Karpas-422 (cell line): ENCODE results near the gene FOXK1. TPM values are rescaled to one million over a fixed set of nuclear protein-coding genes. Genes with fewer than 3 reads are reported as not detected.

ENCODE experiments used
- DNase-seq: peaks from one replicate; pipeline ENCODE4 v3.0.0-alpha.2; 2015
- H2AFZ ChIP-seq: fragments of 200-600 bp; sonication (generic); 2 replicates; pipeline ENCODE4 v1.6.1; 2014; ENCODE audit warnings: antibody characterized with exemption, low read length, mixed read lengths
- H3K27ac ChIP-seq: fragments of 200-600 bp; sonication (generic); 2 replicates; pipeline ENCODE4 v1.5.1; 2014; ENCODE audit warnings: mild to moderate bottlenecking, low read length, moderate library complexity
- H3K27me3 ChIP-seq: fragments of 200-600 bp; sonication (generic); 2 replicates; pipeline ENCODE4 v1.6.1; 2014; ENCODE audit warnings: low read length, mixed read lengths
- H3K36me3 ChIP-seq: fragments of 200-600 bp; sonication (generic); 2 replicates; pipeline ENCODE4 v1.6.1; 2014; ENCODE audit warnings: low read length, mixed read lengths; ENCODE audit not compliant: insufficient read depth
- H3K4me1 ChIP-seq: fragments of 200-600 bp; sonication (generic); 2 replicates; pipeline ENCODE4 v1.6.1; 2014; ENCODE audit warnings: mild to moderate bottlenecking, low read length, mixed read lengths
- H3K4me2 ChIP-seq: fragments of 200-600 bp; sonication (generic); 2 replicates; pipeline ENCODE4 v1.6.1; 2014; ENCODE audit warnings: low read length, low read depth, mild to moderate bottlenecking; ENCODE audit not compliant: poor library complexity, severe bottlenecking
- H3K4me3 ChIP-seq: fragments of 200-600 bp; sonication (generic); 2 replicates; pipeline ENCODE4 v1.5.1; 2014; ENCODE audit warnings: mild to moderate bottlenecking, antibody characterized with exemption, low read length, mixed read lengths
- H3K79me2 ChIP-seq: fragments of 200-600 bp; sonication (generic); 2 replicates; pipeline ENCODE4 v1.6.1; 2014; ENCODE audit warnings: mild to moderate bottlenecking, low read length, mixed read lengths
- H3K9ac ChIP-seq: fragments of 200-600 bp; sonication (generic); 2 replicates; pipeline ENCODE4 v1.6.0; 2014; ENCODE audit warnings: low read length
- H3K9me2 ChIP-seq: fragments of 200-600 bp; sonication (generic), shearing (Covaris generic); replicated peaks from 2 replicates; pipeline ENCODE4 v1.6.0; 2014; ENCODE audit warnings: mild to moderate bottlenecking, low read length, moderate library complexity; ENCODE audit not compliant: insufficient read depth
- H3K9me3 ChIP-seq: fragments of 300-700, 200-600 bp; sonication (generic); 2 replicates; pipeline ENCODE4 v1.6.1; 2014; ENCODE audit warnings: low read length, mixed read lengths
- H4K20me1 ChIP-seq: fragments of 200-600 bp; sonication (generic); 2 replicates; pipeline ENCODE4 v1.6.1; 2014; ENCODE audit warnings: mild to moderate bottlenecking, antibody characterized with exemption, low read length, low read depth; ENCODE audit not compliant: insufficient read depth
- total RNA-seq: library from RNA; depleted of rRNA; stranded (reverse); fragments of >200 nt; shearing (Covaris generic); gene quantifications from 2 replicates; pipeline ENCODE4 v1.2.3, GENCODE V29; 2014; ENCODE audit warnings: low replicate concordance

FOXK1 gene
- total RNA-seq, 1 experiment from 2014 or later = 20.3 TPM

DNA sequence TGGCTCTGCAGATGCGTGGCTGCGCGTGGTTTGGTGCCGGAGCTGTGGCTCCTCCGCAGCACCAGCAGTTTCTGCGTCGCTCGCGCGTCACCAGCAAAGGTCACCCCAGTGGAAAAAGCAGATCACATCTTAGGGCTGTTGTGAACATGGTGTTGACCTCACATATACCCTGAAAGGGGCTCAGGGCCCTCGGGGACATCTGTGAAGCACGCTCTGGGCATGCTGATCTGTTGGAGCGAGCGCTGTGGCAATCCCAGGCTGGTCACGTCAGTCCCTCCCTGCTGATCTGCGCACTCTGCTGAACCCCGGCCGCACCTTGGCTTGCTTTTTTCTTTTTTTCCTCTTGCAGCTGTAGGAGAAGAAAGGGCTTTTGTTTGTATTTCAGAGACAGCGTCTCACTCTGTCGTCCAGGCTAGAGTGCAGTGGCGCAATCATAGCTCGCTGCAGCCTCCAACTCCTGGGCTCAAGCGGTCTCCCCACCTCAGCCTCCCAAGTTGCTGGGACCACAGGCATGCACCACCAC lies 60.0 kb downstream of the FOXK1 start:
- Histone ChIP-seq H3K9me2 (no peaks in the 10 kb centered on the region), H4K20me1 (peaks cover 4% of the 10 kb centered on the region; the same call in 1 of the 2 replicates), H3K27me3 (no peaks in the 10 kb centered on the region), H3K9ac (no peak overlapping the region), H2AFZ (no peak overlapping the region), H3K4me2 (no peak overlapping the region), H3K36me3 (0 out of 2 replicates have a peak, but pooled peaks cover 4% of the 10 kb centered on the region), H3K27ac (no peak overlapping the region), H3K4me3 (no peak overlapping the region), H3K9me3 (no peaks in the 10 kb centered on the region), H3K79me2 (peaks cover 79% of the 10 kb centered on the region), H3K4me1 (peaks cover 31% of the 10 kb centered on the region)
- DNase-seq = no peak

GRCh38 chr7:4742852-4743251 lies 60.8 kb downstream of the FOXK1 start:
- no peak overlapping the region for H3K4me2 ChIP-seq
- peaks cover 4% of the 10 kb centered on the region; the same call in 1 of the 2 replicates for H4K20me1 ChIP-seq
- 0 out of 2 replicates have a peak, but pooled peaks cover 4% of the 10 kb centered on the region for H3K36me3 ChIP-seq
- no peak for DNase-seq
- H3K4me1 ChIP-seq = peaks cover 31% of the 10 kb centered on the region
- no peaks in the 10 kb centered on the region for H3K9me2 ChIP-seq
- H3K9me3 ChIP-seq = no peaks in the 10 kb centered on the region
- no peak overlapping the region for H3K4me3 ChIP-seq
- no peak overlapping the region for H3K9ac ChIP-seq
- H3K27ac ChIP-seq = no peak overlapping the region
- no peak overlapping the region for H2AFZ ChIP-seq
- peaks cover 78% of the 10 kb centered on the region for H3K79me2 ChIP-seq
- H3K27me3 ChIP-seq = no peaks in the 10 kb centered on the region

DNA sequence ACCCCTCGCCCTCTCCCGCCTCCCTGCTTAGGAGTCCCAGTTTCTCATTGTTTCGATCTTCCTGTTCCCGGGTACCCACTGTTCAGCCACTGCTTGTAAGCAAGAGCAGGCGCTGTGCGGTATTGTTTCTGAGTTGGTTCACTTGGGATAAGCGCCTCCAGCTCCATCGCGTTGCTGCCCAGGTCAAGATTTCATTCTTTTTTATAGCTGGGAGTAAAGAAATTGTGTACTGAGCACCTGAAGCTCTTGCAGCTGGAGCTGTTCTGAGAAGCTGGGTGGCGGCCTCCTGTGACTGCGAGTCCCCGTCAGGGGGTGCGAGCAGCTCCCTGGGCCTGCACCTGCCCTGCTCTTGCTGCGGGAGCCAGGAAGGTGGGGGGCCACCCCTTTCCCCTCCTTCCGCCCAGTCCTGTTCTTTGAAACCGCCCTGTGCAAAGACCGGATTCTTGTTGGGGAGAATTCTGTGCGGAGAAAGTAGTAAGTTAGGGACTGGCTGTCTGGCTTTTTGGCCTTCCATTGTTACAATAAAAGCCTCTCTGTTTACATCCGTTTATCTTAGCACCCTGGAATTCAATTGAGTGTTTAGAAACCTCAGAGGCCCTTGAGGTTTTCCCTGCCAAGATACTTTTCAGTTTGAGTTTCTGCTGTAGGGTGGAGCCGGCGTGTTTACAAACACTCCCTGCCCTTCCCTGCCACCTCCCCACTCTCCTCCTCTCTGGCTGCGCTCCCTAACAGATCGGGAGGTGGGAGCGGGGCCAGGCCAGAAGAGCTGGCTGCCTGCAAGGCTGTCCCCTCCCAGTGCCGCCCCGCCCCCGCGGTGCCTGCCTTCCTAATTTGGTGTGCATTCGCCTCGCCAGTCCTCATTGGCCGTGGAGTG lies 62.5 kb downstream of the FOXK1 start:
- peak overlapping the region; percentile 80 for H3K27ac ChIP-seq
- H4K20me1 ChIP-seq = peaks cover 4% of the 10 kb centered on the region; the same call in 1 of the 2 replicates
- H3K4me1 ChIP-seq = peaks cover 31% of the 10 kb centered on the region
- DNase-seq = peak; percentile 83
- H3K4me2 ChIP-seq = peak overlapping the region; percentile 82
- no peaks in the 10 kb centered on the region for H3K9me2 ChIP-seq
- H2AFZ ChIP-seq = no peak overlapping the region
- H3K36me3 ChIP-seq = 0 out of 2 replicates have a peak, but pooled peaks cover 4% of the 10 kb centered on the region
- H3K79me2 ChIP-seq = peaks cover 80% of the 10 kb centered on the region
- peak overlapping the region; percentile 64 for H3K4me3 ChIP-seq
- no peaks in the 10 kb centered on the region for H3K27me3 ChIP-seq
- peak overlapping the region; percentile 71 for H3K9ac ChIP-seq
- no peaks in the 10 kb centered on the region for H3K9me3 ChIP-seq

DNA sequence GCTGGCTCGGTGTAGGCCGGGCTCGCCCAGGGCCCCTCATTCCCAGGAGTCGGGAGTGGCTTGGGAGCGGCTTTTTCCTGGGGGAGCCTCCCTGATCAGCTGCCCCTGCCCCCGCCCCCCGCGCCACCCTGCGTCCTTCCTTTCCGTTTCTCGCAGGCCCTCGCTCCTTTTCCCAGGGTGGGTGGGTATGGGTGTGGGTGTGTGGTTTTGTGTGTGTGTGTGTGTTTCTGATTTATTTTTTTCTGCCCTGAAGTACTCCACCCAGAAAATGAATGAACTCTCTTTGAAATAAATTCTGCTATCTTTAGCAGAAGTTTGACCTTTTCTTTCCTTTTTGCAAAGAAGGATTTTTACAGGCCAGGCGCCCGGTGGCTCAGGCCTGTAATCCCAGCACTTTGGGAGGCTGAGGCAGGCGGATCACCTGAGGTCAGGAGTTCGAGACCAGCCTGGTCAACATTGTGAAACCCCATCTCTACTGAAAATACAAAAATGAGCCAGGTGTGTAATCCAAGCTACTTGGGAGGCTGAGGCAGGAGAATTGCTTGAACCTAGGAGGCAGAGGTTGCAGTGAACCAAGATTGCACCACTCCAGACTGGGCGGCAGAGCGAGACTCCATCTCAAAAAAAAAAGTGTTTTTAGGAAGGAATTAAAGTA lies 63.3 kb downstream of the FOXK1 start:
- Histone ChIP-seq H3K4me2 (peak overlapping the region; percentile 82), H3K79me2 (peaks cover 83% of the 10 kb centered on the region), H3K9ac (peak overlapping the region; percentile 71), H3K27ac (peak overlapping the region; percentile 80), H3K27me3 (no peaks in the 10 kb centered on the region), H3K9me2 (no peaks in the 10 kb centered on the region), H4K20me1 (peaks cover 4% of the 10 kb centered on the region; the same call in 1 of the 2 replicates), H3K4me1 (peaks cover 31% of the 10 kb centered on the region), H3K36me3 (0 out of 2 replicates have a peak, but pooled peaks cover 4% of the 10 kb centered on the region), H3K9me3 (no peaks in the 10 kb centered on the region), H3K4me3 (peak overlapping the region; percentile 64; the same call in 1 of the 2 replicates), H2AFZ (no peak overlapping the region)
- DNase-seq = no peak

- H3K36me3 ChIP-seq = 0 out of 2 replicates have a peak, but pooled peaks cover 4% of the 10 kb centered on the region
- H3K4me1 ChIP-seq = peaks cover 31% of the 10 kb centered on the region
- no peaks in the 10 kb centered on the region for H3K9me3 ChIP-seq
- peak overlapping the region; percentile 80; the same call in 1 of the 2 replicates for H3K27ac ChIP-seq
- no peak overlapping the region for H3K4me3 ChIP-seq
- peaks cover 4% of the 10 kb centered on the region; the same call in 1 of the 2 replicates for H4K20me1 ChIP-seq
- peak overlapping the region; percentile 1; the same call in 1 of the 2 replicates for H3K9ac ChIP-seq
- peaks cover 79% of the 10 kb centered on the region for H3K79me2 ChIP-seq
- peak overlapping the region; percentile 82 for H3K4me2 ChIP-seq
- no peak overlapping the region for H2AFZ ChIP-seq
- no peaks in the 10 kb centered on the region for H3K9me2 ChIP-seq
- no peaks in the 10 kb centered on the region for H3K27me3 ChIP-seq
- DNase-seq = no peak
Measured at GRCh38 chr7:4745971-4746919, 64.2 kb downstream of the FOXK1 start.

GRCh38 chr7:4747013-4747412 lies 64.9 kb downstream of the FOXK1 start:
- H3K9me2 ChIP-seq = no peaks in the 10 kb centered on the region
- no peak overlapping the region for H3K4me3 ChIP-seq
- H3K27ac ChIP-seq = no peak overlapping the region
- H3K9ac ChIP-seq = no peak overlapping the region
- H3K36me3 ChIP-seq = 0 out of 2 replicates have a peak, but pooled peaks cover 4% of the 10 kb centered on the region
- no peaks in the 10 kb centered on the region for H3K9me3 ChIP-seq
- no peak for DNase-seq
- peaks cover 31% of the 10 kb centered on the region for H3K4me1 ChIP-seq
- H3K4me2 ChIP-seq = no peak overlapping the region
- H2AFZ ChIP-seq = no peak overlapping the region
- H3K79me2 ChIP-seq = peaks cover 79% of the 10 kb centered on the region
- no peaks in the 10 kb centered on the region for H3K27me3 ChIP-seq
- peaks cover 2% of the 10 kb centered on the region; the same call in 1 of the 2 replicates for H4K20me1 ChIP-seq

DNA sequence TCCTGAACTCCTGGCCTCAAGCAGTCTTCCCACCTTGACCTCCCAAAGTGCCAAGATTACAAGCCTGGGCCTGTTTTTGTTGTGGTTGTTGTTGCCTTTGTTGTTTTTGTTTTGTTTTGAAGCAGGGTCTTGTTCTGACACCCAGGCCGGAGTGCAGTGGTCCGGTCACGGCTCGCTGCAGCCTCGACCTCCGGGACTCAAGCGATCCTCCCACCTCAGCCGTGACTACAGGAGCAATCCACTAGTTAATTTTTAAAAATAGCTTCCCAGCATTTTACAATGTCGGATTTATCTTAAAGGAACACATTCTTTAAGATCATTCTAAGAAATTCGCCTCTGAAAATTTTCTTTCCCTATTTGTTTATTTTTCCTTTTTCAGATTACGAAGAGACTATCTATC lies 65.7 kb downstream of the FOXK1 start:
- Histone ChIP-seq H3K9me3 (no peaks in the 10 kb centered on the region), H3K79me2 (peaks cover 80% of the 10 kb centered on the region), H2AFZ (no peak overlapping the region), H3K4me3 (no peak overlapping the region), H3K9ac (no peak overlapping the region), H3K27me3 (no peaks in the 10 kb centered on the region), H3K36me3 (0 out of 2 replicates have a peak, but pooled peaks cover 4% of the 10 kb centered on the region), H3K9me2 (no peaks in the 10 kb centered on the region), H3K4me2 (no peak overlapping the region), H3K27ac (no peak overlapping the region), H3K4me1 (peaks cover 31% of the 10 kb centered on the region), H4K20me1 (0 out of 2 replicates have a peak, but pooled peaks cover 5% of the 10 kb centered on the region)
- DNase-seq = no peak
